Activated CD4-positive, alpha-beta memory T cell treated with anti-CD3 and anti-CD28 coated beads, Interleukin-2, amount 10 ng/mL, durations not matched to agents 7 days and 5 days (primary cell): ENCODE results near the gene KIFC3. TPM values are rescaled to one million over a fixed set of nuclear protein-coding genes. Genes with fewer than 3 reads are reported as not detected.

ENCODE experiments used
- CTCF ChIA-PET: fragments of 350-600 bp; sonication (Branson Sonifier 250); formaldehyde crosslinking; loops from one replicate; lab custom pipeline; 2021; ENCODE audit warnings: antibody characterized with exemption, inconsistent platforms; lab: Charles Lee
- POLR2A ChIA-PET: fragments of 350-600 bp; sonication (Branson Sonifier 250); formaldehyde crosslinking; loops from one replicate; lab custom pipeline; 2021; ENCODE audit warnings: antibody characterized with exemption; lab: Charles Lee
- DNase-seq: peaks from one replicate; pipeline ENCODE4 v3.0.0-alpha.2; 2020
- H3K27ac Mint-ChIP-seq: one replicate; pipeline ENCODE4 v1.8.0; 2021; ENCODE audit warnings: mild to moderate bottlenecking, mixed read lengths
- H3K27me3 Mint-ChIP-seq: one replicate; pipeline ENCODE4 v1.8.0; 2021; ENCODE audit warnings: mixed read lengths
- H3K36me3 Mint-ChIP-seq: one replicate; pipeline ENCODE4 v1.8.0; 2021; ENCODE audit warnings: low read depth, mixed read lengths
- H3K4me1 Mint-ChIP-seq: one replicate; pipeline ENCODE4 v1.8.0; 2021; ENCODE audit warnings: mixed read lengths
- H3K4me3 Mint-ChIP-seq: one replicate; pipeline ENCODE4 v1.8.0; 2021; ENCODE audit warnings: mild to moderate bottlenecking, mixed read lengths
- H3K9me3 Mint-ChIP-seq: one replicate; pipeline ENCODE4 v1.8.0; 2021; ENCODE audit warnings: mixed read lengths
- total RNA-seq, 2 experiments: library from RNA; stranded (reverse); gene quantifications; one replicate each; pipeline ENCODE4 v1.2.3, GENCODE V29; 2021

The KIFC3 gene
- total RNA-seq, 2 experiments from 2014 or later: not detected

GRCh38 chr16:57727610-57728009, 74.7 kb downstream of the KIFC3 start:
- Mint-ChIP-seq H3K9me3 (peaks cover 9% of the 10 kb centered on the region), H3K4me1 (no peaks in the 10 kb centered on the region), H3K27ac (no peak overlapping the region), H3K36me3 (peaks cover 3% of the 10 kb centered on the region), H3K4me3 (no peak overlapping the region), H3K27me3 (no peaks in the 10 kb centered on the region)
- DNase-seq: no peak
- ChIA-PET POLR2A (interaction anchor here (1.7 kb wide), 1 partner anchor 8 kb away, joined by 11 read pairs; the partner anchor contains the start of gene KATNB1), CTCF (no interaction called here)

- Mint-ChIP-seq H3K27ac (no peak overlapping the region), H3K36me3 (no peaks in the 10 kb centered on the region), H3K27me3 (no peaks in the 10 kb centered on the region), H3K4me3 (no peak overlapping the region), H3K9me3 (peaks cover 3% of the 10 kb centered on the region), H3K4me1 (no peaks in the 10 kb centered on the region)
- POLR2A ChIA-PET: interaction anchor here (1.7 kb wide), 1 partner anchor 9 kb away, joined by 11 read pairs; the partner anchor contains the start of gene KATNB1
- DNase-seq: no peak
- CTCF ChIA-PET: interaction anchor here (1.8 kb wide), 1 partner anchor 150 kb away, joined by 4 read pairs; no protein-coding TSS in a partner anchor
Measured at GRCh38 chr16:57726433-57726947, 75.8 kb downstream of the KIFC3 start.

GRCh38 chr16:57725976-57726375, 76.3 kb downstream of the KIFC3 start:
- no peak overlapping the region for H3K4me3 Mint-ChIP-seq
- ChIA-PET POLR2A (interaction anchor here (1.7 kb wide), 1 partner anchor 10 kb away, joined by 11 read pairs; the partner anchor contains the start of gene KATNB1), CTCF (interaction anchor here (1.8 kb wide), 1 partner anchor 150 kb away, joined by 4 read pairs; no protein-coding TSS in a partner anchor)

GRCh38 chr16:57725554-57725953, 76.7 kb downstream of the KIFC3 start:
- Mint-ChIP-seq H3K4me1 (no peaks in the 10 kb centered on the region), H3K4me3 (no peak overlapping the region), H3K9me3 (no peaks in the 10 kb centered on the region), H3K27me3 (no peaks in the 10 kb centered on the region), H3K36me3 (no peaks in the 10 kb centered on the region), H3K27ac (no peak overlapping the region)
- DNase-seq: no peak
- ChIA-PET POLR2A (no interaction called here), CTCF (interaction anchor here (1.8 kb wide), 1 partner anchor 149 kb away, joined by 4 read pairs; no protein-coding TSS in a partner anchor)

More at GRCh38 chr16:57725976-57726375, 76.3 kb downstream of the KIFC3 start:
- no peak overlapping the region for H3K27ac Mint-ChIP-seq
- H3K27me3 Mint-ChIP-seq: no peaks in the 10 kb centered on the region
- H3K9me3 Mint-ChIP-seq: no peaks in the 10 kb centered on the region
- no peak for DNase-seq
- no peaks in the 10 kb centered on the region for H3K4me1 Mint-ChIP-seq
- no peaks in the 10 kb centered on the region for H3K36me3 Mint-ChIP-seq

- no peaks in the 10 kb centered on the region for H3K27me3 Mint-ChIP-seq
- no peak overlapping the region for H3K27ac Mint-ChIP-seq
- no peak overlapping the region for H3K4me3 Mint-ChIP-seq
- CTCF ChIA-PET: no interaction called here
- H3K36me3 Mint-ChIP-seq: no peaks in the 10 kb centered on the region
- H3K4me1 Mint-ChIP-seq: no peaks in the 10 kb centered on the region
- DNase-seq: no peak
- POLR2A ChIA-PET: no interaction called here
- H3K9me3 Mint-ChIP-seq: no peaks in the 10 kb centered on the region
Measured at GRCh38 chr16:57725151-57725550, 77.1 kb downstream of the KIFC3 start.

GRCh38 chr16:57724531-57724930, 77.8 kb downstream of the KIFC3 start:
- Mint-ChIP-seq H3K27me3 (no peaks in the 10 kb centered on the region), H3K27ac (no peak overlapping the region), H3K4me3 (no peak overlapping the region), H3K4me1 (no peaks in the 10 kb centered on the region), H3K9me3 (no peaks in the 10 kb centered on the region), H3K36me3 (no peaks in the 10 kb centered on the region)
- no peak for DNase-seq
- POLR2A ChIA-PET: interaction anchor here (0.8 kb wide), 1 partner anchor 10 kb away, joined by 3 read pairs; no protein-coding TSS in a partner anchor
- CTCF ChIA-PET: no interaction called here

- H3K36me3 Mint-ChIP-seq: no peaks in the 10 kb centered on the region
- no peak for DNase-seq
- no peak overlapping the region for H3K27ac Mint-ChIP-seq
- no peaks in the 10 kb centered on the region for H3K9me3 Mint-ChIP-seq
- H3K27me3 Mint-ChIP-seq: no peaks in the 10 kb centered on the region
- ChIA-PET CTCF (interaction anchor here (0.7 to 1.0 kb wide), 2 partner anchors 75 to 669 kb away, joined by 3 read pairs; partner anchors contain the start of gene GINS3), POLR2A (interaction anchor here (1.0 kb wide), 1 partner anchor 12 kb away, joined by 4 read pairs; no protein-coding TSS in a partner anchor)
- H3K4me3 Mint-ChIP-seq: no peak overlapping the region
- no peaks in the 10 kb centered on the region for H3K4me1 Mint-ChIP-seq
Measured at GRCh38 chr16:57723170-57723569, 79.1 kb downstream of the KIFC3 start.

- ChIA-PET POLR2A (interaction anchor here (1.0 kb wide), 1 partner anchor 12 kb away, joined by 4 read pairs; no protein-coding TSS in a partner anchor), CTCF (interaction anchor here (1.0 kb wide), 1 partner anchor 74 kb away, joined by 3 read pairs; no protein-coding TSS in a partner anchor)
- H3K27ac Mint-ChIP-seq: no peak overlapping the region
- no peak for DNase-seq
- no peaks in the 10 kb centered on the region for H3K9me3 Mint-ChIP-seq
- H3K4me3 Mint-ChIP-seq: no peak overlapping the region
- H3K27me3 Mint-ChIP-seq: no peaks in the 10 kb centered on the region
- H3K36me3 Mint-ChIP-seq: no peaks in the 10 kb centered on the region
- H3K4me1 Mint-ChIP-seq: no peaks in the 10 kb centered on the region
Measured at GRCh38 chr16:57722651-57723050, 79.6 kb downstream of the KIFC3 start.

GRCh38 chr16:57722210-57722499, 80.1 kb downstream of the KIFC3 start:
- DNase-seq: no peak
- no peak overlapping the region for H3K4me3 Mint-ChIP-seq
- ChIA-PET POLR2A (no interaction called here), CTCF (no interaction called here)
- H3K27ac Mint-ChIP-seq: no peak overlapping the region
- no peaks in the 10 kb centered on the region for H3K27me3 Mint-ChIP-seq
- H3K9me3 Mint-ChIP-seq: no peaks in the 10 kb centered on the region
- H3K36me3 Mint-ChIP-seq: no peaks in the 10 kb centered on the region
- H3K4me1 Mint-ChIP-seq: no peaks in the 10 kb centered on the region

- DNase-seq: no peak
- ChIA-PET CTCF (interaction anchor here (0.5 to 1.2 kb wide), 2 partner anchors 145 to 276 kb away, joined by 3 to 4 read pairs; no protein-coding TSS in a partner anchor), POLR2A (interaction anchor here (0.6 kb wide), 1 partner anchor 27 kb away, joined by 4 read pairs; no protein-coding TSS in a partner anchor)
- Mint-ChIP-seq H3K4me1 (no peaks in the 10 kb centered on the region), H3K36me3 (no peaks in the 10 kb centered on the region), H3K4me3 (no peak overlapping the region), H3K27ac (no peak overlapping the region), H3K27me3 (no peaks in the 10 kb centered on the region), H3K9me3 (no peaks in the 10 kb centered on the region)
Measured at GRCh38 chr16:57721356-57722209, 80.7 kb downstream of the KIFC3 start.

- DNase-seq: peak; percentile 70
- no peaks in the 10 kb centered on the region for H3K9me3 Mint-ChIP-seq
- H3K27ac Mint-ChIP-seq: no peak overlapping the region
- H3K36me3 Mint-ChIP-seq: no peaks in the 10 kb centered on the region
- ChIA-PET CTCF (interaction anchor here (0.7 to 1.0 kb wide), 4 partner anchors 68 to 144 kb away, joined by 3 to 8 read pairs (median 3); no protein-coding TSS in a partner anchor), POLR2A (no interaction called here)
- peaks cover 7% of the 10 kb centered on the region for H3K27me3 Mint-ChIP-seq
- no peak overlapping the region for H3K4me3 Mint-ChIP-seq
- H3K4me1 Mint-ChIP-seq: no peaks in the 10 kb centered on the region
Measured at GRCh38 chr16:57720142-57720575, 82.1 kb downstream of the KIFC3 start.

GRCh38 chr16:57714047-57714446, 88.2 kb downstream of the KIFC3 start:
- H3K36me3 Mint-ChIP-seq: no peaks in the 10 kb centered on the region
- H3K27me3 Mint-ChIP-seq: peaks cover 42% of the 10 kb centered on the region
- ChIA-PET CTCF (no interaction called here), POLR2A (no interaction called here)
- no peak for DNase-seq
- H3K4me3 Mint-ChIP-seq: no peak overlapping the region
- H3K27ac Mint-ChIP-seq: no peak overlapping the region
- H3K4me1 Mint-ChIP-seq: peaks cover 2% of the 10 kb centered on the region
- no peaks in the 10 kb centered on the region for H3K9me3 Mint-ChIP-seq

GRCh38 chr16:57713596-57713995, 88.7 kb downstream of the KIFC3 start:
- Mint-ChIP-seq H3K9me3 (no peaks in the 10 kb centered on the region), H3K4me3 (no peak overlapping the region), H3K27ac (no peak overlapping the region), H3K27me3 (peaks cover 42% of the 10 kb centered on the region), H3K36me3 (no peaks in the 10 kb centered on the region), H3K4me1 (peaks cover 2% of the 10 kb centered on the region)
- POLR2A ChIA-PET: no interaction called here
- DNase-seq: no peak
- CTCF ChIA-PET: no interaction called here
